Muscle of back (tissue), 11 donors: Measurements from ENCODE around the gene NXN. TPM values are rescaled to one million over a fixed set of nuclear protein-coding genes. Genes with fewer than 3 reads are reported as not detected.
"Not testable (repeated sequence)": the region's sequence is repeated elsewhere in the genome, so short reads cannot be mapped to it uniquely, and the experiment has no call there.

Source experiments
- DNase-seq, 3 donors: peaks; one replicate each; pipeline versions ENCODE4 v3.0.0 to v3.0.0-alpha.2; 2013
- polyA plus RNA-seq, 10 donors: library from polyadenylated mRNA; unstranded; fragments of 120-200 nt; gene quantifications; one replicate each; pipeline ENCODE4 v1.2.1, GENCODE V29; 2013; ENCODE audit not compliant: insufficient read length in 10 of 10

The NXN gene
- polyA plus RNA-seq, 10 donors: 43.5 to 70.1 (median 53.4) TPM

GRCh38 chr17:867896-868489, 111.6 kb downstream of the NXN start:
- DNase-seq: no peak

GRCh38 chr17:867238-867637, 112.3 kb downstream of the NXN start:
- not testable (repeated sequence) for DNase-seq

GRCh38 chr17:866568-867103, 112.9 kb downstream of the NXN start:
- no peak for DNase-seq

- DNase-seq: no peak
These were observed 115.3 kb downstream of the NXN start for GRCh38 chr17:864315-864714.

GRCh38 chr17:863880-864279, 115.7 kb downstream of the NXN start:
- DNase-seq: no peak

GRCh38 chr17:862582-862981, 117.0 kb downstream of the NXN start:
- DNase-seq: peak in 2 of 3 donors; percentile 71 to 83

- peak in 2 of 3 donors; percentile 88 to 95 for DNase-seq
These were observed 118.2 kb downstream of the NXN start for GRCh38 chr17:861364-861763.

GRCh38 chr17:860805-861204, 118.8 kb downstream of the NXN start:
- DNase-seq: no peak

GRCh38 chr17:859824-860195, 119.8 kb downstream of the NXN start:
- no peak for DNase-seq

GRCh38 chr17:859061-859823, 120.3 kb downstream of the NXN start:
- DNase-seq: peak; percentile 86 to 95 (median 87)

- DNase-seq: no peak
These were observed 123.4 kb downstream of the NXN start for GRCh38 chr17:856149-856548.

GRCh38 chr17:855569-855968, 124.0 kb downstream of the NXN start:
- no peak for DNase-seq

GRCh38 chr17:852850-853249, 126.7 kb downstream of the NXN start:
- not testable (repeated sequence) for DNase-seq

- DNase-seq: peak in 1 of 3 donors; percentile 55
These were observed 127.2 kb downstream of the NXN start for GRCh38 chr17:852349-852748.

- DNase-seq: peak in 1 of 3 donors; percentile 71
These were observed 127.7 kb downstream of the NXN start for GRCh38 chr17:851924-852323.

GRCh38 chr17:850851-851763, 128.5 kb downstream of the NXN start:
- DNase-seq: peak in 2 of 3 donors; percentile 56 to 87

GRCh38 chr17:850086-850850, 129.3 kb downstream of the NXN start:
- DNase-seq: no peak

- DNase-seq: no peak
These were observed 131.2 kb downstream of the NXN start for GRCh38 chr17:848402-848801.

- peak in 1 of 3 donors; percentile 44 for DNase-seq
These were observed 132.4 kb downstream of the NXN start for GRCh38 chr17:846901-847843.

GRCh38 chr17:841313-841712, 138.3 kb downstream of the NXN start:
- no peak for DNase-seq
